B cell (primary cell): ENCODE results near the gene HOXD12. TPM values are rescaled to one million over a fixed set of nuclear protein-coding genes. Genes with fewer than 3 reads are reported as not detected.

Experiments
- ATAC-seq: fragments of 200-7000 bp; cut with Tn5 transposase; one replicate; pipeline ENCODE4 v1.10.0; 2021; ENCODE audit warnings: low read depth, mild to moderate bottlenecking, moderate number of reproducible peaks, moderate library complexity
- CTCF ChIA-PET: fragments of 350-600 bp; sonication (Branson Sonifier 250); formaldehyde crosslinking; loops from one replicate; lab custom pipeline; 2021; ENCODE audit warnings: antibody characterized with exemption, inconsistent platforms; lab: Charles Lee
- POLR2A ChIA-PET: fragments of 350-600 bp; sonication (Branson Sonifier 250); formaldehyde crosslinking; loops from one replicate; lab custom pipeline; 2021; ENCODE audit warnings: antibody characterized with exemption; lab: Charles Lee
- DNase-seq: peaks from one replicate; pipeline ENCODE4 v3.0.0; 2013
- H2AFZ ChIP-seq: 2 replicates; pipeline ENCODE4 v1.6.1; 2012; ENCODE audit warnings: mild to moderate bottlenecking, low read depth, low read length; ENCODE audit not compliant: insufficient read depth, poor library complexity, severe bottlenecking
- H3K27ac ChIP-seq, 2 donors: 1 replicate in 1 of 2; 2 replicates in 1 of 2; pipeline ENCODE4 v1.5.1; 2012 to 2013; ENCODE audit warnings: low read length in 2 of 2, mild to moderate bottlenecking in 2 of 2, moderate library complexity in 1 of 2
- H3K27me3 ChIP-seq, 4 experiments: fragments of 200-600 bp in 1 of 4; sonication (generic) in 1 of 4; replicated peaks in 1 of 4; 1 replicate in 2 of 4; 2 replicates in 2 of 4; pipeline versions ENCODE4 v1.6.1 to v1.7.0; 2013 to 2016; ENCODE audit warnings: low read length in 3 of 4, mild to moderate bottlenecking in 2 of 4, mixed read lengths in 1 of 4, moderate library complexity in 1 of 4; ENCODE audit not compliant: insufficient read depth in 4 of 4, control insufficient read depth in 3 of 4; ENCODE audit errors: control extremely low read depth in 1 of 4
- H3K36me3 ChIP-seq, 2 experiments: replicated peaks in 1 of 2; 1 replicate in 1 of 2; 2 replicates in 1 of 2; pipeline versions ENCODE4 v1.6.1 to v1.7.1; 2013; ENCODE audit warnings: low read length in 1 of 2; ENCODE audit not compliant: insufficient read depth in 2 of 2, control insufficient read depth in 1 of 2; ENCODE audit errors: control extremely low read depth in 1 of 2, extremely low read depth in 1 of 2
- H3K4me1 ChIP-seq, 2 donors: fragments of 200-600 bp in 1 of 2; sonication (generic) in 1 of 2; 1 replicate in 1 of 2; 2 replicates in 1 of 2; pipeline versions ENCODE4 v1.5.1 to v1.6.1; 2013 to 2017; ENCODE audit warnings: low read length in 2 of 2; ENCODE audit not compliant: control insufficient read depth in 2 of 2, insufficient read depth in 2 of 2
- H3K4me2 ChIP-seq: replicated peaks from 2 replicates; pipeline ENCODE3; 2012; ENCODE audit warnings: mild to moderate bottlenecking, low read depth, low read length; ENCODE audit not compliant: poor library complexity, severe bottlenecking
- H3K4me3 ChIP-seq, 5 experiments: fragments of 200-600 bp in 1 of 5; sonication (generic) in 1 of 5; 1 replicate in 3 of 5; 2 replicates in 2 of 5; pipeline versions ENCODE4 v1.5.1 to v1.7.0; 2011 to 2016; ENCODE audit warnings: low read length in 4 of 5, mild to moderate bottlenecking in 4 of 5, low read depth in 2 of 5, control low read depth in 1 of 5, moderate library complexity in 1 of 5; ENCODE audit not compliant: insufficient read depth in 1 of 5; ENCODE audit errors: control extremely low read depth in 1 of 5, extremely low read depth in 1 of 5
- H3K79me2 ChIP-seq: fragments of 200-600 bp; sonication (generic); one replicate; pipeline ENCODE4 v1.6.0; 2016; ENCODE audit warnings: low read length; ENCODE audit not compliant: control insufficient read depth, insufficient read depth
- H3K9ac ChIP-seq: fragments of 200-600 bp; sonication (generic); 2 replicates; pipeline ENCODE4 v1.6.1; 2017; ENCODE audit warnings: mild to moderate bottlenecking, low read length, moderate library complexity
- H3K9me3 ChIP-seq, 3 donors: one replicate each; pipeline versions ENCODE4 v1.6.1 to v1.7.1; 2013; ENCODE audit warnings: low read length in 2 of 3; ENCODE audit not compliant: control insufficient read depth in 2 of 3, insufficient read depth in 1 of 3; ENCODE audit errors: control extremely low read depth in 1 of 3
- H4K20me1 ChIP-seq: 2 replicates; pipeline ENCODE4 v1.6.0; 2012; ENCODE audit warnings: mild to moderate bottlenecking, low read length; ENCODE audit not compliant: insufficient read depth, control insufficient read depth, poor library complexity, severe bottlenecking
- H3K27ac Mint-ChIP-seq: one replicate; pipeline ENCODE4 v1.8.0; 2021; ENCODE audit warnings: mixed read lengths
- H3K27me3 Mint-ChIP-seq: one replicate; pipeline ENCODE4 v1.8.0; 2021; ENCODE audit warnings: mixed read lengths
- H3K4me1 Mint-ChIP-seq: one replicate; pipeline ENCODE4 v1.8.0; 2021; ENCODE audit warnings: mixed read lengths
- H3K4me3 Mint-ChIP-seq: one replicate; pipeline ENCODE4 v1.8.0; 2021; ENCODE audit warnings: mixed read lengths
- H3K9me3 Mint-ChIP-seq: one replicate; pipeline ENCODE4 v1.8.0; 2022; ENCODE audit warnings: mixed read lengths; ENCODE audit not compliant: insufficient read depth
- CTCF ChIP-seq: fragments of 200-600 bp; IDR thresholded peaks from one replicate; pipeline ENCODE4 v1.8.0; 2022; ENCODE audit warnings: antibody characterized with exemption, mild to moderate bottlenecking
- EZH2 ChIP-seq: IDR thresholded peaks from 2 replicates; pipeline ENCODE4 v1.6.1; 2012; ENCODE audit warnings: borderline replicate concordance, low read depth, mild to moderate bottlenecking, moderate library complexity, low read length; ENCODE audit not compliant: insufficient read depth, poor library complexity, severe bottlenecking
- WGBS: methylation state at CpG from one replicate; pipeline ENCODE4 v1.1.5; 2013; ENCODE audit warnings: missing lambda C conversion rate; ENCODE audit not compliant: insufficient coverage; 5-methylcytosine and 5-hydroxymethylcytosine counted together
- intact Hi-C: fragments of 100-400 bp; cut with micrococcal nuclease; formaldehyde crosslinking; loops from one replicate; pipeline ENCODE4 v1.10.0; 2022
- polyA plus RNA-seq: library from polyadenylated mRNA; depleted of rRNA; stranded (reverse); fragments of >200 nt; gene quantifications from 2 replicates; pipeline ENCODE4 v1.2.3, GENCODE V29; 2012
- total RNA-seq, 2 donors: library from RNA; stranded (reverse); fragments of 120-200 nt in 1 of 2; gene quantifications; 1 replicate in 1 of 2; 2 replicates in 1 of 2; pipeline versions ENCODE4 v1.2.3 to v1.2.4, GENCODE V29; 2013 to 2022

The HOXD12 gene
- total and polyA plus RNA-seq, 2 donors (not counting 1 experiment from before 2014, with no cell fraction given), result not detected

DNA sequence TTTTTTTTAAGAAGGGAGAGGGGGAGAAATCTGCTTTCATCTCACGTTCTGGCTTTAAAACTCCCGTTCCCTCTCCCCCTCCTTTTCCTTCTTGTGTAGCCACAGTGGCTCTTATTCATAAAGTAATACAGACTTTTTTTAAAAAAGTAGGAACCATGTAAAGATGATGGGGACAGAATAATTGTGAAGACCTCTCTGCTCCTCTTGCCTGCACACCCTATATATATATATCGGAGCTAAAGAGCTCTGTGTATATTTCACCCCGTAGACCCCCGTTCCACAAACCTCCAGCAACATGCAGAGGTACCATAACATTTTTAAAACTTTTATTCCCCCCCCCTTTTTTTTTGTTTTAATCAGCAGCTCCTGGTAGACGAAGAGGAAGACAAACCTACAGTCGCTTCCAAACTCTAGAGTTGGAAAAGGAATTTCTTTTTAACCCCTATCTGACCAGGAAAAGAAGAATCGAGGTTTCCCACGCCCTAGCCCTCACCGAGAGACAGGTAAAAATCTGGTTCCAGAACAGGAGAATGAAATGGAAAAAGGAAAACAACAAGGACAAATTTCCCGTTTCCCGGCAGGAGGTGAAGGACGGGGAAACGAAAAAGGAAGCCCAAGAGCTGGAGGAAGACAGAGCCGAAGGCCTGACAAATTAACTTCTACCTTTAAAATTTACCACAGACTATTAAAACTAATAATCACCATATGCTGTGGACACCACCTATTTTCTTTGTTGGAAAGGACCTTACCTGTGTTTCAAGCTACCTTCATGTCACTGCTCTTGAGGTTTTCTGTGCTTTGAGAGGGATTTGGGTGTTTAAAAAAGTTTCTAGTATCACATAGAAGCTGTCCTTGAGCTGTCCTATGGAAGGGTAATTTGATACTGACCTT is 31.6 kb downstream of the HOXD12 start:
- no peaks in the 10 kb centered on the region for H3K36me3 ChIP-seq
- peak overlapping the region; percentile 71 for H3K4me2 ChIP-seq
- H3K27ac ChIP-seq, result no peak overlapping the region
- H2AFZ ChIP-seq, result peak overlapping the region; percentile 23
- peaks cover 0 to 84% (median 74%) of the 10 kb centered on the region in 4 experiments for H3K27me3 ChIP-seq
- ChIA-PET POLR2A (no interaction called here), CTCF (interaction anchor here (0.7 to 3.3 kb wide), 14 partner anchors 8 to 521 kb away, joined by 3 to 15 read pairs (median 5); partner anchors contain the start of gene HOXD1)
- Mint-ChIP-seq H3K4me1 (peaks cover 34% of the 10 kb centered on the region), H3K9me3 (no peaks in the 10 kb centered on the region), H3K27ac (no peak overlapping the region), H3K4me3 (peak overlapping the region; percentile 63), H3K27me3 (peaks cover 77% of the 10 kb centered on the region)
- ATAC-seq (no peak), DNase-seq (peak; percentile 29)
- H3K9me3 ChIP-seq, result peaks cover 0 to 17% (median 0%) of the 10 kb centered on the region in 3 donors
- TF ChIP-seq CTCF (no peak), EZH2 (peak; percentile 53)
- peak overlapping the region in 1 of 5 experiments; percentile 29 for H3K4me3 ChIP-seq
- no peaks in the 10 kb centered on the region for H3K79me2 ChIP-seq
- H4K20me1 ChIP-seq, result no peaks in the 10 kb centered on the region
- H3K9ac ChIP-seq, result peak overlapping the region; percentile 30
- peaks cover 26 to 45% of the 10 kb centered on the region in 2 donors for H3K4me1 ChIP-seq
- intact Hi-C loops, result loop anchor here (5.0 kb wide), 1 partner anchor 54 kb away; no protein-coding TSS in a partner anchor
- no CpG with 5 or more reads among the region's 15 CpGs for WGBS

GRCh38 chr2:176131848-176132158 is 32.2 kb downstream of the HOXD12 start:
- Mint-ChIP-seq H3K4me1 (peaks cover 36% of the 10 kb centered on the region), H3K4me3 (peak overlapping the region; percentile 84), H3K9me3 (no peaks in the 10 kb centered on the region), H3K27ac (no peak overlapping the region), H3K27me3 (peaks cover 74% of the 10 kb centered on the region)
- no peak overlapping the region for H3K9ac ChIP-seq
- no peak overlapping the region for H3K27ac ChIP-seq
- peak overlapping the region; percentile 57 for H3K4me2 ChIP-seq
- peaks cover 0 to 83% (median 73%) of the 10 kb centered on the region in 4 experiments for H3K27me3 ChIP-seq
- peak overlapping the region in 1 of 5 experiments; percentile 54 for H3K4me3 ChIP-seq
- intact Hi-C loops, result loop anchor here (5.0 kb wide), 1 partner anchor 55 kb away; no protein-coding TSS in a partner anchor
- H3K79me2 ChIP-seq, result no peaks in the 10 kb centered on the region
- H4K20me1 ChIP-seq, result no peaks in the 10 kb centered on the region
- peaks cover 28 to 51% of the 10 kb centered on the region in 2 donors for H3K4me1 ChIP-seq
- no CpG with 5 or more reads among the region's 4 CpGs for WGBS
- H3K36me3 ChIP-seq, result no peaks in the 10 kb centered on the region
- POLR2A ChIA-PET, result no interaction called here
- ATAC-seq, result no peak
- TF ChIP-seq EZH2 (no peak), CTCF (no peak)
- H2AFZ ChIP-seq, result no peak overlapping the region
- DNase-seq, result no peak
- CTCF ChIA-PET, result interaction anchor here (0.8 to 3.3 kb wide), 8 partner anchors 9 to 520 kb away, joined by 3 to 15 read pairs (median 6); no protein-coding TSS in a partner anchor
- peaks cover 0 to 19% (median 0%) of the 10 kb centered on the region in 3 donors for H3K9me3 ChIP-seq
